ENCODE data around the gene UBAC2. TPM values are rescaled to one million over a fixed set of nuclear protein-coding genes. Genes with fewer than 3 reads are reported as not detected.

The UBAC2 gene
- total RNA-seq, 2 experiments from 2014 or later = 26.8 to 28.5 TPM

GRCh38 chr13:99268822-99269221 is 68.2 kb downstream of the UBAC2 start:
- no peak overlapping the region for H3K4me2 ChIP-seq (ENCODE audit: low read length)
- H3K9me3 ChIP-seq (ENCODE audit: low read length) = no peaks in the 10 kb centered on the region
- ChIA-PET CTCF (ENCODE audit: unreplicated experiment) (interaction anchor here (1.4 kb wide), 2 partner anchors 92 to 119 kb away, joined by 4 to 5 read pairs; no protein-coding TSS in a partner anchor), POLR2A (interaction anchor here (0.5 to 1.9 kb wide), 6 partner anchors 69 to 168 kb away, joined by 3 to 4 read pairs (median 4); partner anchors contain the start of gene UBAC2)
- peaks cover 5% of the 10 kb centered on the region; the same call in 1 of the 2 replicates for H4K20me1 ChIP-seq (ENCODE audit: insufficient read depth, low read length)
- no peak for DNase-seq (ENCODE audit: low spot score)
- peaks cover 32% of the 10 kb centered on the region for H3K4me1 ChIP-seq (ENCODE audit: insufficient read depth, low read length, poor library complexity, severe bottlenecking)
- TF ChIP-seq, protein P1, sequence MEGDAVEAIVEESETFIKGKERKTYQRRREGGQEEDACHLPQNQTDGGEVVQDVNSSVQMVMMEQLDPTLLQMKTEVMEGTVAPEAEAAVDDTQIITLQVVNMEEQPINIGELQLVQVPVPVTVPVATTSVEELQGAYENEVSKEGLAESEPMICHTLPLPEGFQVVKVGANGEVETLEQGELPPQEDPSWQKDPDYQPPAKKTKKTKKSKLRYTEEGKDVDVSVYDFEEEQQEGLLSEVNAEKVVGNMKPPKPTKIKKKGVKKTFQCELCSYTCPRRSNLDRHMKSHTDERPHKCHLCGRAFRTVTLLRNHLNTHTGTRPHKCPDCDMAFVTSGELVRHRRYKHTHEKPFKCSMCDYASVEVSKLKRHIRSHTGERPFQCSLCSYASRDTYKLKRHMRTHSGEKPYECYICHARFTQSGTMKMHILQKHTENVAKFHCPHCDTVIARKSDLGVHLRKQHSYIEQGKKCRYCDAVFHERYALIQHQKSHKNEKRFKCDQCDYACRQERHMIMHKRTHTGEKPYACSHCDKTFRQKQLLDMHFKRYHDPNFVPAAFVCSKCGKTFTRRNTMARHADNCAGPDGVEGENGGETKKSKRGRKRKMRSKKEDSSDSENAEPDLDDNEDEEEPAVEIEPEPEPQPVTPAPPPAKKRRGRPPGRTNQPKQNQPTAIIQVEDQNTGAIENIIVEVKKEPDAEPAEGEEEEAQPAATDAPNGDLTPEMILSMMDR (conservative IDR thresholded peaks at IDR 0.05; ENCODE audit: low read length) = no peak
- no peak overlapping the region for H2AFZ ChIP-seq (ENCODE audit: low read length)
- H3K4me3 ChIP-seq (ENCODE audit: low read depth, low read length, poor library complexity, severe bottlenecking) = no peak overlapping the region
- no peaks in the 10 kb centered on the region for H3K9me2 ChIP-seq (ENCODE audit: insufficient read depth, low read length)
- no TSS peak for BruUV-seq (replicated peaks)
- peaks cover 9% of the 10 kb centered on the region for H3K36me3 ChIP-seq (ENCODE audit: insufficient read depth, low read length)
- H3K79me2 ChIP-seq (ENCODE audit: insufficient read depth, low read depth, low read length) = no peaks in the 10 kb centered on the region
- H3K27ac ChIP-seq (ENCODE audit: low read depth, low read length, poor library complexity, severe bottlenecking) = no peak overlapping the region
- intact Hi-C loops (cut with micrococcal nuclease; ENCODE audit: unreplicated experiment) = loop anchor here (1.0 to 10.0 kb wide), 3 partner anchors 118 to 424 kb away; no protein-coding TSS in a partner anchor

GRCh38 chr13:99269627-99270241 is 69.1 kb downstream of the UBAC2 start:
- Histone ChIP-seq H3K4me1 (ENCODE audit: insufficient read depth, low read length, poor library complexity, severe bottlenecking) (peaks cover 23% of the 10 kb centered on the region), H2AFZ (ENCODE audit: low read length) (no peak overlapping the region), H4K20me1 (ENCODE audit: insufficient read depth, low read length) (peaks cover 5% of the 10 kb centered on the region; the same call in 1 of the 2 replicates), H3K79me2 (ENCODE audit: insufficient read depth, low read depth, low read length) (no peaks in the 10 kb centered on the region), H3K4me2 (ENCODE audit: low read length) (peak overlapping the region; percentile 32; the same call in 1 of the 2 replicates), H3K9me3 (ENCODE audit: low read length) (no peaks in the 10 kb centered on the region), H3K9me2 (ENCODE audit: insufficient read depth, low read length) (no peaks in the 10 kb centered on the region), H3K4me3 (ENCODE audit: low read depth, low read length, poor library complexity, severe bottlenecking) (no peak overlapping the region), H3K27ac (ENCODE audit: low read depth, low read length, poor library complexity, severe bottlenecking) (no peak overlapping the region), H3K36me3 (ENCODE audit: insufficient read depth, low read length) (peaks cover 6% of the 10 kb centered on the region)
- intact Hi-C loops (cut with micrococcal nuclease; ENCODE audit: unreplicated experiment) = loop anchor here (1.0 to 10.0 kb wide), 3 partner anchors 118 to 425 kb away; no protein-coding TSS in a partner anchor
- POLR2A ChIA-PET = interaction anchor here (0.8 to 1.9 kb wide), 4 partner anchors 70 to 167 kb away, joined by 3 to 4 read pairs (median 4); partner anchors contain the start of gene UBAC2
- DNase-seq (ENCODE audit: low spot score) = peak; percentile 55
- TF ChIP-seq, protein P1 (conservative IDR thresholded peaks at IDR 0.05; ENCODE audit: low read length) = peak; percentile 80
- no peak for TF ChIP-seq EZH2phosphoT487 (IDR thresholded peaks at IDR 0.05; ENCODE audit: borderline replicate concordance, low read depth, low read length)
- no TSS peak for BruUV-seq (replicated peaks)
- CTCF ChIA-PET (ENCODE audit: unreplicated experiment) = interaction anchor here (0.6 to 1.4 kb wide), 4 partner anchors 93 to 167 kb away, joined by 4 to 5 read pairs (median 4); no protein-coding TSS in a partner anchor

DNA sequence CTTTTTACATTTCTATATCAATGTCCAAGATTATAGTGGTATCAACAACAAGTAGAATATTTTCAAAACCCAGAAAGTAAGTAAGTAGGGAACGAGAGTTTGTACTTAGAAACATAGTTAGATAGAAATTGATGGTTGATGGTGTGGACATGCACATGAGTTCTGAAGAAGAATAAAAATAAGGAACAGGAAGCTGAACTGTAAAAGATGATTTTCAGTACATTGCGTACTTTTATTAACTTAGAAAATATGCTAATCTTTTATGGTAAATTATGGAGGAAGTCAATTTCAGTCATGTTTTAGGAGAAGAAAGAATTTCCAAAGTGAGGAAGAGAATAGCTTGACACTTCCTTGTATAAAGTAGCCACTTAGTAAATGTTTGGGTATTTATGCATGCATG is 69.9 kb downstream of the UBAC2 start:
- peaks cover 5% of the 10 kb centered on the region; the same call in 1 of the 2 replicates for H4K20me1 ChIP-seq (ENCODE audit: insufficient read depth, low read length)
- peak overlapping the region; percentile 32; the same call in 1 of the 2 replicates for H3K4me2 ChIP-seq (ENCODE audit: low read length)
- ChIA-PET CTCF (ENCODE audit: unreplicated experiment) (interaction anchor here (0.9 to 1.4 kb wide), 2 partner anchors 165 to 166 kb away, joined by 3 to 4 read pairs; no protein-coding TSS in a partner anchor), POLR2A (interaction anchor here (0.8 to 1.1 kb wide), 3 partner anchors 50 to 116 kb away, joined by 3 read pairs; no protein-coding TSS in a partner anchor)
- intact Hi-C loops (cut with micrococcal nuclease; ENCODE audit: unreplicated experiment) = no loop called here
- no peaks in the 10 kb centered on the region for H3K9me3 ChIP-seq (ENCODE audit: low read length)
- peaks cover 19% of the 10 kb centered on the region for H3K4me1 ChIP-seq (ENCODE audit: insufficient read depth, low read length, poor library complexity, severe bottlenecking)
- H3K27ac ChIP-seq (ENCODE audit: low read depth, low read length, poor library complexity, severe bottlenecking) = no peak overlapping the region
- no peaks in the 10 kb centered on the region for H3K79me2 ChIP-seq (ENCODE audit: insufficient read depth, low read depth, low read length)
- no peak for DNase-seq (ENCODE audit: low spot score)
- TF ChIP-seq, protein P1 (conservative IDR thresholded peaks at IDR 0.05; ENCODE audit: low read length) = no peak
- TF ChIP-seq EZH2phosphoT487 (IDR thresholded peaks at IDR 0.05; ENCODE audit: borderline replicate concordance, low read depth, low read length) = no peak
- BruUV-seq (replicated peaks) = no TSS peak
- no peaks in the 10 kb centered on the region for H3K9me2 ChIP-seq (ENCODE audit: insufficient read depth, low read length)
- H3K36me3 ChIP-seq (ENCODE audit: insufficient read depth, low read length) = peaks cover 6% of the 10 kb centered on the region
- H3K4me3 ChIP-seq (ENCODE audit: low read depth, low read length, poor library complexity, severe bottlenecking) = no peak overlapping the region
- no peak overlapping the region for H2AFZ ChIP-seq (ENCODE audit: low read length)

Measured in OCI-LY7 (cell line).